GM19043 (cell line): ENCODE data around the gene AKAP13.

Experiments used
- ATAC-seq: cut with Tn5 transposase; IDR thresholded peaks from one replicate; pipeline ENCODE4 v1.9.1; 2021; ENCODE audit warnings: low read depth; ENCODE audit not compliant: unreplicated experiment

AKAP13 gene

GRCh38 chr15:85742186-85742821, 361.9 kb downstream of the AKAP13 start:
- no peak for ATAC-seq

GRCh38 chr15:85743392-85744055, 363.1 kb downstream of the AKAP13 start:
- ATAC-seq = no peak

DNA sequence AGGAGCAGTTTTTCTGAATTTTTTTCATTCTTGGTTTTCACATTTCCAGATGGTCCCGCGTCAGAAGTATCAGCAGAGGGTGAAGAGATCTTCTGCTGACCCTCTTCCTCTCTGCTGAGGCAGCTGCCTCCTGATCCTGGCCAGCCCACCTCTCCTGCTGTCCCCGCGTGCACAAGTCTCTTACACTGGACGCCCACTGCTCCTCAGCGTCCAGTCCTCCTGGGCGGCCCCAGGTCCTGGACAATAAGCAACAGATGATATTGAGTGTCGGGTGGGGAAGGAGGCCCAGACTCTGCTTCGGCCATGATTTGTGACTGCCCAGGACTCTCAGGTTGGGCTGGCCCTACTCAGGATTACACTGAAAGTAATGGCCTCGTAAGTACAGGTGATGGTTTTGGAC, 364.2 kb downstream of the AKAP13 start:
- ATAC-seq = no peak

DNA sequence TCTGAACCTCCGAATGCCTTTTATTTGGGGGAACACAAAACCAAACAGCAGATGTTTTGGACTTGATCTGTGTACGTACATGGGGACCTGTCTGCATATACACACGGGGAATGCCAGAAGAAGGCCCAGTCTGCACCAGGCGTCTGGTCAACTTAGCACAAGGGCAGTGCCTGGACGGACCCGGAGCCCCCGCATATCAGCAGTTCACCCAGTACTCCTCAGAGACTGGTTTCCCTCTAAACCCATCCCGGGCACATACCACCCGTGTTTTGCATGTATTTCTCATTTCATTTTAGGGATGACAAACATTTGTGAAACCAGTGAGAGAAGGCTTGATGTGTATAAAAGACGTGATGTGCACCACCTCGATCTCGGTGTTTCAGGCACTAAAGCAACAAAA, 364.6 kb downstream of the AKAP13 start:
- no peak for ATAC-seq

- no peak for ATAC-seq
These were observed 365.2 kb downstream of the AKAP13 start for GRCh38 chr15:85745525-85746150.

DNA sequence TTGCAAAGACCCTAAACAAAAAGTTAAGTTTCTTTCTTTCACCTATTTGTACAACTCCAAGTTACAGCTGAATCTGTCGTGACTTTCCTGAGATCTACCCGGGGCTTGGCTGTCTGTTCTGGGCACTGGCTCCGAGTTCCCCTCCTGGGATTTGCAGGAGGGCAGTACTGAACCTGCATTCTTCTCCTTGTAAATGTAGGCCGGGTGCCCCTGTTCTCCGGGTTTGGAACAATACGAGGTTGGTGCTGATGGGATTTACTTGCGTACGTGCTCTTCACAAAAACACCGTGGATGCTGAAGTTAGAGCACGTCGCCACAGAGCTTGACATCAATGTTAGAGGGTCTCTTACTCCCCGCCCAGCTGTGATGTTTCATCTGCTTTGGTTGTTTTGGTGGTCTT, 366.2 kb downstream of the AKAP13 start:
- no peak for ATAC-seq

DNA sequence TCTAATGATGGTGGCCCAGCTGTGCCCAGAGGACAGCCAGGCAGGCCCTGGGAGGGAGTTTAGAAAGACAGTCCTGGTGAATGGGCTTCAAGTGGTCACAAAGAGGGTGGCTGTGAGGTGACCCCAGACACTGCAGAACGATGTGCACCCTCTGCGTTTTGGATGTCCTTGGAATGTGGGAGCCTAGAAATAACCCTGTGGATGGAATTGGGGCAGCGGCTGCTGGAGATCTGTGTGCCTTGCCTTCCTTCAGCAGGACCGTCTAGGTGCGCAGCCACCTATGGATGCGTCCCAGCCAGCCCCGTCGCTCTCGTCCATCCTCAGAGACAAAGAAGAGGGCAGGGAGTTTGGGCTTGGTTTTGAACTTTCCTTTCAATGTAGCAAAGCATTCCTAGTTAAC, 367.8 kb downstream of the AKAP13 start:
- ATAC-seq = no peak

- no peak for ATAC-seq
These were observed 368.3 kb downstream of the AKAP13 start for GRCh38 chr15:85748729-85749128.

- no peak for ATAC-seq
These were observed 369.1 kb downstream of the AKAP13 start for GRCh38 chr15:85749261-85750151.

DNA sequence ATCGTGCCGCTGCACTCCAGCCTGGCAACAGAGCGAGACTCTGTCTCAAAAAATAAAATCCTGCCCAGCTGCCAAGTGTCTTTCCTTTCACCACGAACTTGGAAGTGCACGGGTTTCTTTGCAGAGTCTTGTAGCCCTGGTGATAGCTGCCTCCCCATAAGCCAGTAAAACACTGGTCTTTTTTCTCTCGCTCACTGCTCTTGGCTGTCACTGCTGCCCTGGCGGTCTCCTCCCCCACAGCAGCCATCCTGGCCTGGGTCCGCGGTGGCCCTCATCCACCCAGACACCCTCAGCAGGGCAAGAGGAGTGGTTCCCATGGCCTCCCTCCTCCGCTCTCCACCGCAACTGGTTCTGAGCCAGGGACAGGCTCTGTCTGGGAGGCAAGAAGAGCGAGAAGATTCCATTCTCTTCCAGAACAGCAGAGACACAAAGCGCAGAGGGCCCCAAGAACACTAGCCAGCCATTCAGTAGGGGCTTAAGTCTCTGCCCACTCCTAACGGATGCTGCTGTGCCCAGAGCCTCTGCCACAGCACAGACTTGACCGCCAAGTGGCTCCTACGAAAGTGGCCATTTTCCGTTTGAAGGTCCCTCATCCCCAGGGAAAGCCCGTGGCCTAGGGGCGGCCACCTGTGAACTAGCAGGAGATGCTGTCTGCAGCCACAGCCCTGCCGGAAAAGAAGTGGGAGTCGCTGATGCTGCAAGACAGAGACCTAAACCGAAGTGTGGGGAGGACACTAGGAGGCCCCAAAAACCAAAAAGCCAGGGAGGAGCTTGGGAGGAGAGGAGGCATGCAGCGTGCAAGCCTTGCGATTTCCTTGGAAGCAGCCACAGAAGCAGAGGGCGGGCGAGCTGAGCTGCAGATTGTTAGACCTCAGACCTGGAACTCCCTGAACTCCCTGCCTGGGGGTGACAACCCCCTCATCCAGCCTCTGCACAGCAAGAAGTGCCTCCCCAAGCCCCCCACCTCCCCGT, 370.2 kb downstream of the AKAP13 start:
- ATAC-seq = no peak

DNA sequence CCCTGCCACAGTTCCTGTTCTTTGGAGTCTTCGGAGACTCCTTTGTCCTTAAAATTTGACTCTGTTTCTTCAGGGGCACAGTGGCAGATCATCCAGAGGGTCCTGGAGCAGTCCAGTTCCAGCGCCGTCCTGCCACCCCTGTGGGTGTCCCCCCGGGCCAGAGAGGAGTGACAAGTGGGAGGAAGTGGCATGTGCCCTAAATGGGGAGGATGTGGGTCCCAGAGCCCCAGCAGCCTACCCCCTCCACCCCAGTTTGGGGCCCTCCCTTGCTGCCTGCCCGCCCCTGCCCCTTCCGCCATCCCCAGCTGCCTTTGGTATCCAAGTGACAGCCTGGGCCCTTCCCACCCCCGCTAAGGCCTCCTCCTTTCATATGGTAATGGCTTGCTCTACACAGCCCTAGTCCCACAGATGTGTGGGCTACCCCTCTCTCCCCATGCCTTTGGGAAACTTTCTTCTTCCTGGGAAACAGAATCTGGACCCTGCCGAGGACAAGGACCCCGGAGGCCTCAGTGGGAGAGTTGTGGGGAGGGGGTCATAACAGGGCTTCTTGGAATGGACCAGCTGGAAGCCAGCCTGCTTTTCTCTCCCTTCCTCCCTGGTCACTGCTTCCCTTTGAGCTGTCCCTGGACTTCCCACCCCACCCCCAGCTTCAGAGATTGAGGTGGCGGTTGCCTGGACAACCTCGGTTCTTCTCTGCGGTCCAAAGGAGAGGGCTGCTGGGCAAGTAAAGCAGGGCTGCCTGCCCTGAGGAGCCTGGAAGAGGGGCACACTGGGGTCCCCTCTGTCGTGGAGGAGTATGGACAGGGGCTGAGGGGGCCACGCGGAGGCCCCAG, 371.1 kb downstream of the AKAP13 start:
- ATAC-seq = no peak

DNA sequence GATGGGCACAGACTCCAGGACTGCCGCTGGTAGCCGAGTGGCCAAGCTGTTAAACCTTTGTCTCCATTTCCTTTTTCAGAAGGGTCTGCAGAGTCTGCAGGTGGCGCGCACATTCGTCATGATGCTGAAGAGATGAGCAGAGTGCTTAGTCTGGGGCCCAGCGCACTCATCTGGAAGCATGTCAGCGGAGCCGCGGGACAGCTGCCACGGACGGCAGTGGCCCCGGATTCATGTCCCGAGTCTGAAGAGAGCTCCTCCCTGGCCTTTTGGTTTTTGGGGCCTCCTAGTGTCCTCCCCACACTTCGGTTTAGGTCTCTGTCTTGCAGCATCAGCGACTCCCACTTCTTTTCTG, 371.7 kb downstream of the AKAP13 start:
- ATAC-seq = no peak

GRCh38 chr15:85752491-85752961, 372.1 kb downstream of the AKAP13 start:
- ATAC-seq = no peak

DNA sequence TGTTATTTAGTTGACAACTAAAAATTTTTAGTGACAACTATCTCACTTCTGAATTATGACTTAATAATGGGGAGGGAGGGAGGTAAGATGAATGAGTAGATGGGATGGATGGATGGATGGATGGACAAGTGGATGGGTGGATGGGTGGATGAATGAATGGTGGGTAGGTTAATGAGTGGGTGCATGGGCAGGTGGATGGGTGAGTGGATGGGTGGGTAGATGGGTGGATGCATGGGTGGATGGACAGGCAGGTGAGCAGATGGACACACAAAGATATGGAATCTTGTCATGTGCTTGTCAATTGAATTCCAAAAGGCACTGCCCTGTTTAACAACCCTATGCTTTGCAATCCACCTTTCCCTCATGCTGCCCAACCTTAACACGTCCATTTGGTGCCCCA, 372.9 kb downstream of the AKAP13 start:
- no peak for ATAC-seq

DNA sequence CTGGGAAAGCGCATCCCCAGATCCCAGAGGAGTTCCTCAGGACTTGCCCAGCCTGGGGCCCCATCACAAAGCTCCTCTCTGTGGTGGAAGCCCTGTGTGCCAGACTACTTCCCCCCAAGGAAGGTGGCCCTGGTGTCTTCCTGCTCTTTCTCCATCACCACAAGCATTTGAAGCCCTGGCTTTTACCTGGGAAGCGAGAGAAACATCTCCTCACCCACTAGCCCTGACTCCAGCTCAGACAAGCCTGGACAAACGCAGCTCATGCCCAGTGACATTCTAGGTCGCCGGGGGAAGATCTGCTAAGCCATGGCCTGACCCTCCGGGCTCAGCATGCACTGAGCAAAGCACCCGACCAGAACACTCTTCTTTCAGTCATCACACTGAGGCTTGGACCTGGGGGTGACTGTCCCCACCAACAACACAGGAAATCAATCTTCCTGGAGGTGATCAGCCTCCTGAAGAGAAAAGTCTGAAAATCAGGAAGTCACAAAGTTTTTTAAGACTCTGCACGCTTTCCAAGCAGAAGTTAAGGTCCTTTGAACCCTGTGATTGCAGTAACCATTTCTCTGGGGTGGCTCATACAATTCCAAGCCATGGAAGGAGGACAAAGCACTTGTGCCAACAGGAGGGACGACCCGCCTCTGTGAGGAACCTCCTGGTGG, 373.5 kb downstream of the AKAP13 start:
- ATAC-seq = no peak

GRCh38 chr15:85754989-85755388, 374.6 kb downstream of the AKAP13 start:
- no peak for ATAC-seq

DNA sequence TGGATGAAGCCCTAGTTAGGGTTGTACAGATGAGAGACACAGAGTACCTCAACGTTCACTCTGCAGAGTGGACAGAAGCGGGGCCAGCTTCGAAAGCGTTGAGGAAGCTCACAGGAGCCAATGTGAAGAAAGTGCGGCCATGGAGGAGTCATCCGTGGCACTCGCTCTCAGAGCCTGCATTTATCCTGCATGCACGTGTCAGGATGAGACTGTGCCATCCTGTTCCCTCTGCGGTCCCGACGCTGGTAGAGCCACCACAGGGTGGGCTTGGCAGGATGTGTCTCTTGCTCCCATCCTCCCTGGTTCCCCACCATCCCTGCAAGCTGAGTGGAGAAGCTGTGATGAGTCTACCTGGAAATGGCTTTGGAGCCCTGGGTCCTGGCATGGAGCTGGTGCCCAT, 375.1 kb downstream of the AKAP13 start:
- no peak for ATAC-seq

DNA sequence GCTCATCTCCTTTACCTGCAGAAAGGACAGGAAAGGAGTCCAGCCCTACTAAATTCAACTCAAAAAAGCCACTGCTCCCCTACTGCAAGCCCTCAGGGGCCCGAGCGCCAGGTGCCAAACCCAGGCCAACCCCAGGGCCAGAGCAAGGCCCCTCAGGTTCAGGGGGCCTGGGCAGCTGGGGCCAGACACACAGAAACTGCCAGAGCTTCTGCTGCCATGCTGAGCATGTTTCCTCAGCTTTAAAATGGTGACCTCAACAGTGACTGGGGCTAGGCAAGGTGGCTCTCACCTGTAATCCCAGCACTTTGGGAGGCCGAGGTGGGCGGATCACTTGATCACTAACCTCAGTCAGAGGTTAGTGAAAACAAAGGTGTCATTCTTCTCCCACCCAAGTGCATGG, 375.5 kb downstream of the AKAP13 start:
- ATAC-seq = no peak
